ENCODE data around the gene RAD51B.

- TF ChIP-seq CTCF (conservative IDR thresholded peaks at IDR 0.05; ENCODE audit: low read depth, low read length) (no peak), EZH2 (IDR thresholded peaks at IDR 0.05; ENCODE audit: low read length, unreplicated experiment) (no peak)
These were observed 809.2 kb downstream of the RAD51B start for GRCh38 chr14:68628605-68629310.

Data from PC-3 (cell line).